ENCODE measurements around the gene PI4KB.

DNA sequence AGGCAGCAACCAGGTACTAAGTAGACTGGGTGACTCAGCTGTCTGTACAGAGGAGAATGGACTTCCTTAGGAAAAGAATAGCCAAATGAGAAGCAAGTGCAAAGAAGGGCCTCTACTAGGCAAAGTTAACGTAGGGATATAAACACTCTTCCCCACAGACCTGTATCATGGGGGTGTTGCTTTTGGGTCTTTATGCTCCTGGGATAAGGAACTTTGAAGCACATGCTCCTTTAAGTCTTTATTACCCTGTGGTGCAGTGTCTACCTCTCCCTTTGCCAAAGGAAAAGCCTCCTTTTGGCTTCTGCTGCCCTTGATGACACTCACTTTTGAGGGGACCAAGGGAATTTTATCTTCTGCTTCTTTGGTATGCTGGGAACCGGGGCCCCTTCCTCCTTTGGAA is 14.8 kb upstream of the PI4KB start:
- TF ChIP-seq, protein P1, sequence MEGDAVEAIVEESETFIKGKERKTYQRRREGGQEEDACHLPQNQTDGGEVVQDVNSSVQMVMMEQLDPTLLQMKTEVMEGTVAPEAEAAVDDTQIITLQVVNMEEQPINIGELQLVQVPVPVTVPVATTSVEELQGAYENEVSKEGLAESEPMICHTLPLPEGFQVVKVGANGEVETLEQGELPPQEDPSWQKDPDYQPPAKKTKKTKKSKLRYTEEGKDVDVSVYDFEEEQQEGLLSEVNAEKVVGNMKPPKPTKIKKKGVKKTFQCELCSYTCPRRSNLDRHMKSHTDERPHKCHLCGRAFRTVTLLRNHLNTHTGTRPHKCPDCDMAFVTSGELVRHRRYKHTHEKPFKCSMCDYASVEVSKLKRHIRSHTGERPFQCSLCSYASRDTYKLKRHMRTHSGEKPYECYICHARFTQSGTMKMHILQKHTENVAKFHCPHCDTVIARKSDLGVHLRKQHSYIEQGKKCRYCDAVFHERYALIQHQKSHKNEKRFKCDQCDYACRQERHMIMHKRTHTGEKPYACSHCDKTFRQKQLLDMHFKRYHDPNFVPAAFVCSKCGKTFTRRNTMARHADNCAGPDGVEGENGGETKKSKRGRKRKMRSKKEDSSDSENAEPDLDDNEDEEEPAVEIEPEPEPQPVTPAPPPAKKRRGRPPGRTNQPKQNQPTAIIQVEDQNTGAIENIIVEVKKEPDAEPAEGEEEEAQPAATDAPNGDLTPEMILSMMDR (IDR thresholded peaks at IDR 0.05): no peak
- no peak for TF ChIP-seq EP300 (IDR thresholded peaks at IDR 0.05)
